GM18505 (cell line): ENCODE measurements around the gene TUT4.

ENCODE experiments used
- ATAC-seq: cut with Tn5 transposase; IDR thresholded peaks from one replicate; pipeline ENCODE4 v1.9.1; 2021; ENCODE audit not compliant: unreplicated experiment
- POLR2A ChIP-seq: IDR thresholded peaks from 4 replicates; pipeline ENCODE4 v1.6.1; 2011; ENCODE audit warnings: borderline replicate concordance; ENCODE audit not compliant: insufficient read depth, insufficient read length; ENCODE audit errors: extremely low read depth

The TUT4 gene

DNA sequence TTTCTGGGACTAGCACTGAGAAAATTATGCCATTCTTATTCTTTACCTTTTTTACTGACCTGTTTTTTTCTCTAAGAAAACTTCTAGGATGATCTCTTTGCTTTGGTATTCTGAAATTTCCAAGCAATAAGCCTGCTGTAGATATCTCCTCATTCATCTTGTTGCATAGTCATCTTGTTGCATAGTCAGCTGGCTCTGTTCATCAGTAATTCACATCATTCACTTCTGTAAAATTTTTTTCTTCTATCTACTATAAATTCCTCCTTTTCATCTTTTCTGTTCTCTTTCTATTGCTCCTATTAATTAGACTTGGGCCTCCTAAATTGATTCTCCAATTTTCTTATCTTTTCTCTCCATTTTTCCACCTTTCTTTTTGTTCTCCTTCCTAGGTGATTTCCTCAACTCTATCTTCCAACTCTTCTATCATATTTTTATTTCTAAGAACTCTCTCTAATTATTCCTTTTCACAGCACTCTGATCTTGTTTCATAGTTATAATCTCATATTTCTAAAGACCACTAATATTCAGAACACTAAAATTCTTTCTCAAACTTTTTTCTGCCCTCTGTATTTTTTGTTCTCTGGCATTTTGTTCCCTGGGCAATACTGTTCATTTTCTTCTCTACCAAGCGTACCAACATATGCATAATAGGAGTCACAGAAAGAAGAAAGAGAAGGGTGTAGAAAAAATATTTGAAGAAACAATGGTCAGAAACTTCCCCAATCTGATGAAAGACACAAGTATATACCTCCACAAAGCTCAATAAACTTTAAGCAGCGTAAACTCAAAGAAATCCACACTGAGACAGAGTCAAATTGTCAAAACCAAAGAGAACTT, 17.7 kb downstream of the TUT4 start:
- ATAC-seq = no peak
- no peak for TF ChIP-seq POLR2A

- no peak for ATAC-seq
- no peak for TF ChIP-seq POLR2A
These were observed 19.2 kb downstream of the TUT4 start for GRCh38 chr1:52533713-52534112.

- TF ChIP-seq POLR2A = no peak
- ATAC-seq = no peak
These were observed 20.1 kb downstream of the TUT4 start for GRCh38 chr1:52532731-52533327.

DNA sequence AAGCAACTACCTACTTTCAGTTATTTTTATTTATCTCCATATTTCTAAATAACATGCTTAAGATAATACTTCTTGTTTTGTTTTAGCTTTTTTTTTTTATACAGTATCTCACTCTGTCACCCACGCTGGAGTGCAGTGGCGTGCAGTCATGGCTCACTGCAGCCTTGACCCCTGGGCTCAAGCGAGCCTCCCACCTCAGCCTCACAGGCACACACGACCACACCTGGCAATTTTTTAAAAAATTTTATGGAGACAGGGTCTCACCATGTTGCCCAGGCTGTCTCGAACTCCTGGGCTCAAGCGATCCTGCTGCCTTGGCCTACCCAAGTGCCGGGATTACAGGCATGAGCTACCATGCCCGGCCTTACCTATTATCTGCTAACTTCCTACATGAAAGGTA, 20.6 kb downstream of the TUT4 start:
- ATAC-seq = no peak
- no peak for TF ChIP-seq POLR2A

GRCh38 chr1:52531249-52531872, 21.5 kb downstream of the TUT4 start:
- no peak for ATAC-seq
- no peak for TF ChIP-seq POLR2A

- ATAC-seq = no peak
- TF ChIP-seq POLR2A = no peak
These were observed 22.2 kb downstream of the TUT4 start for GRCh38 chr1:52530563-52531144.

GRCh38 chr1:52523376-52523775, 29.5 kb downstream of the TUT4 start:
- TF ChIP-seq POLR2A = no peak
- no peak for ATAC-seq

- TF ChIP-seq POLR2A = no peak
- no peak for ATAC-seq
These were observed 32.7 kb downstream of the TUT4 start for GRCh38 chr1:52520148-52520547.

GRCh38 chr1:52518962-52519361, 33.9 kb downstream of the TUT4 start:
- no peak for TF ChIP-seq POLR2A
- ATAC-seq = no peak

DNA sequence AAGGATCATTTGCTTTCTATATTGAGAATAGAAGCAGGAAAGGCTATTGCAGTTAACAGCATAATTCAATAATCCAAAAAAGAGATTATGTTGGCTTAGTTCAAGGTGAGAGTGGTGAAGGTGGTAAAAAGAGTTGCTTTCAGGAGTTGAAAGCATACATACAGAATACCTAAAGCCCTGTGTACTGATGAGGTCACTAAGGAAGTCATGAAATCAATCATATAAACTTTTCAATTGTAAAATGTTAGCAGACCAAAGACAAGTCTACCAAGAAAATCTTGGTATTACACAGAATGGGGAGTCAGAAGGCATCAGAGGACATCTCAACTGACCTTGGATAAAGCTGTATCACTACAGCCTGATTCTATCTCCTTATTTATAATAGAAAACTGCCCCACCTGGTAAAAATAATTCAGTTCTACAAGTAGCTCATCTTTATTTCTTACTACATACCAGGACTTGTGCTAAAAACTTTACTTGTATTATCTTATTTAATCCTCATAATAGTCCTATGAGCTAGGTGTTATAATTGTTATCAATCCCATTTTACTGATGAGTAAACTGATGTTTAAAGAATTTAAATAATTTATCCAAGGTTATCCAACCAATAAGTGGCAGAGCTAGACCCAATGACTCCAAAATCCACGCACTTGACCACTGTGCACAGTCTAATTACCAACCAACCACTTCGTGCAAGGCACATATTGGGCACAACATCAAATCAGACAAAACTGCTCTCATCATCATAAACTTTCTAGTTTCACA, 40.9 kb downstream of the TUT4 start:
- ATAC-seq = no peak

DNA sequence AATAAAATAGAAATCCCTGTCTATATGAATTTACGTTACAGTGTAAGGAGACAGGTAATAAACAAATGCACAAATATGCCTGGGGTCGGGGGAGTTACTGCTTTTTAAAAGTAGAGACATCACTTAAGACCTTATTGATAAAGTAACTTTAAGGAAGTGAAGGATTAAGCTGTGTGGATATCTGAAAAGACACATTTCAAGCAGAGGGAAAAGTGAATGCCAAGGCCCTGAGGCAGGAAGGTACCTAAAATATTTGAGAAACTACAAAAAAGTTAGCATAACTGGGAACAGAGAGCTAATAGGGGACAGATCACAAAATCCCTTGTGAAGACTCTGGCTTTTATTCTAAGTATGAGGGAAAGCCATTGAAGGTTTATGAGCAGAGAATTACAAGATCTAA, 41.5 kb downstream of the TUT4 start:
- no peak for TF ChIP-seq POLR2A
- ATAC-seq = no peak

More for the DNA sequence above, 40.9 kb downstream of the TUT4 start:
- TF ChIP-seq POLR2A = no peak

DNA sequence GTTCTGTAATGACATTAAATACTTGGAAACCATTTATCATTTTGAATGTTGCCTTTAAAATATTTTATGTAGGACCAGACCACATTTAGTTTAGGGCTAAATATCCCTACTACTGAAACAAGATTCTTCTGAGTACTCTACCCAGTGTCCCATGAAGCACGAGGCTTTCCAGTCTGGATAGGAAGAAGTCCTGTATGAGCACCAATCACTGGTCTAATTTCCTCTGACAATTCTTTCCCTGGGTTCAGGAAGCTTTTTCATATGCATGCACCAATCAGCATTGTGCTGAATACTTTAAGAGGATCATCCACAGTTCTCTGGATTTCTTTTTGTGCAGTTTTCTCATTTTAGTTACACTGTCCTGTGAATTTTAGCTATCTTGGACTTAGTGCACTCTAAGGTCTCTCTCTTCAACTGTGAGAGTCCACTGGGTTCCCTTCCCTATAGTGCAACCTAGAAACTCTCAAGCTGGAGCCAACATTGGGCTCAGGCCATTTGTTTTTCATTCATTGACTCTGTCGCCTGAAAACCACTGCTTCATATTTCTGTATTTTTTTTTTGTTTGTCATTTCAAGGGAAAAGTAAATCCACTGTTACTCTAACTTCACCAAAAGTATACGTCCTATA, 45.9 kb downstream of the TUT4 start:
- no peak for ATAC-seq
- no peak for TF ChIP-seq POLR2A

- no peak for TF ChIP-seq POLR2A
- no peak for ATAC-seq
These were observed 46.5 kb downstream of the TUT4 start for GRCh38 chr1:52506349-52506748.

- no peak for TF ChIP-seq POLR2A
These were observed 48.2 kb downstream of the TUT4 start for GRCh38 chr1:52504720-52505119.

More at GRCh38 chr1:52504720-52505119, 48.2 kb downstream of the TUT4 start:
- ATAC-seq = no peak
